Ammon's horn (tissue), 1 donor: ENCODE results near the gene PVALB.

Experiments
- DNase-seq: peaks from one replicate; pipeline ENCODE4 v3.0.0-alpha.2; 2016; ENCODE audit warnings: low spot score

Gene PVALB

DNA sequence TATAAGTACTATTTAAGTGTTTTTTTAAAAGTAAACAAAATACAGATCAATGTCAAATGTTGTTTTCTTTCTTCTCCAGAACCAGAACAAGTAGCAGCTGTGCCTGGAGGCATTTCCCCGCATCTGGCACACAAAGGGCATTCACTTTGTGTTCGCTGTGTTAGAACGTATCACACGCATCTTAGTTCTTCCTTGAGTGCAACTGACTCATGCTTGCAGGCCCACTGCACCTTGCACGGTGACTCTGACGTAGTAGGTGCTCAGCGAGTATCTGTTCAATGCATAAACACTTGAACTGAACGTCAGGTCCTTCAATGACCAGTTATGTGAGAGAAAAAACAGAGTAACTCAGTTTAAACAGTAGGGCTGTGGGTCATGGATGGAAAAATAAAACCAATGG is 44.4 kb downstream of the PVALB start:
- DNase-seq: no peak

DNA sequence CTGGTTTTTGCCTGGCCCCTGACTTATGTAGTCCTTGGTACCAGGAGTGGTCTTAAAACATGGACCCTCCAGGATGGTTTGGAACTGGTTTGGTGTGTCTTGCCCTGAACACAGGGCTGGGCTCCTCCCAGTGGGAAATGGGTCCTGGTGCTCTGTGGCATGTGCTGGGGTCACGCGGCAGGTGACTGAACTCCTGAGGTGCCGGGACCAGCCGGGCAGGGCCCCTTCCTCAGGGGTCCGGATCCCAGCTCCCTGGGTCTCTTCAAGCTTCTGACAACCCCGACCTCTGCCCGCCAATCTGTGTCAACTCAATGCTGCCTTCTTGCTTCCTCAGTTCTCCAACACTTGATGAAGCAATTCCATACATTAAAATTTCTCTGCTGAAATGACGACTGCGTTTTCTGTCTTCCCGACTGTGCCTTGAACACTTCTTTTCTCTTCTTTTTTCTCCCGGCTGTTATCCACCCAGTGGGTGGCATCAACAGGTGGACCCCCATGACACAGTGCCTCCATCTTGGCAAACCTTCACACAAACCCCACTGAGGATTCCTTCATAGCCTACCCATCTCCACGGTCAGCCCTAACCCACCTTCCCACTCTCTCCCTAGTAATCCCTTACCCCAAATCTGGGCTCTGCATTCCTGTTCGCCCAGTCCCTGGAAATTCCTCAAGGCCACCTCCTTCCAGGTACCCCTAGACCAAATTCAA is 45.3 kb downstream of the PVALB start:
- DNase-seq: no peak

DNA sequence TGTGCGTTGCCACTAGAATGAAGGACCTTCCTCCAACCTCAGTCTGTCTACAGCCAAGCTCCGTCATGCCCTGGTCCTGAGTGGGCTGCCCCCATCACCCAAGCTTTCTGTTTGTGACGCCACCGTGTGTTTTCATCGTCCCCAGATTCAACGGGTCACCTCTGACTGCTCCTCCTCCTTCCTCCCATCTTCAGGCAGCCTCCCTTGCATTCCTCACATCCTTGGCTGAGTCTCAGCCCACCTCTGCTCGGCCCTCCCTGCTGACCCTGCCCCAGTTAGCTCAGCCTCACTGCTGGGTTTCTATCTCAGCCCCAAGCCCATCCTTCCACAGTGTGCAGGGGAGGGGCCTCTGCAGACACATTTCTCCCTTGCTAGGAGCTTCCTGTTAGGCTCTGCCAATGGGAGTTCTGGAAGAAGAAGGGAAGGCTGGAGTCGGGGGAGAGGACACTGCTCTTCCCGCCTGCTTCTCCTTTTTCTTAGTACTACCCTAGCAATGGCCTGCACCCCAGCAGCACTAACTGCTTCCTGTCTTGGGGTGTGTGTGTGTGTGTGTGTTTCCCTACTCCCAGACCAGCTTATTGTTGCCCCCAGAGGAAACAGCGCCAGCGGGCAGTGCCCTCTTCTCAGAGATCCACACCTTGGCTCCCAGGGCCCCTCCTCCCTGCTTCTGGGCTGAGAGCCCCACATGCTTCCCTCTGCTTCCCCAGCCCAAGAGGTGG is 46.2 kb downstream of the PVALB start:
- DNase-seq: no peak

DNA sequence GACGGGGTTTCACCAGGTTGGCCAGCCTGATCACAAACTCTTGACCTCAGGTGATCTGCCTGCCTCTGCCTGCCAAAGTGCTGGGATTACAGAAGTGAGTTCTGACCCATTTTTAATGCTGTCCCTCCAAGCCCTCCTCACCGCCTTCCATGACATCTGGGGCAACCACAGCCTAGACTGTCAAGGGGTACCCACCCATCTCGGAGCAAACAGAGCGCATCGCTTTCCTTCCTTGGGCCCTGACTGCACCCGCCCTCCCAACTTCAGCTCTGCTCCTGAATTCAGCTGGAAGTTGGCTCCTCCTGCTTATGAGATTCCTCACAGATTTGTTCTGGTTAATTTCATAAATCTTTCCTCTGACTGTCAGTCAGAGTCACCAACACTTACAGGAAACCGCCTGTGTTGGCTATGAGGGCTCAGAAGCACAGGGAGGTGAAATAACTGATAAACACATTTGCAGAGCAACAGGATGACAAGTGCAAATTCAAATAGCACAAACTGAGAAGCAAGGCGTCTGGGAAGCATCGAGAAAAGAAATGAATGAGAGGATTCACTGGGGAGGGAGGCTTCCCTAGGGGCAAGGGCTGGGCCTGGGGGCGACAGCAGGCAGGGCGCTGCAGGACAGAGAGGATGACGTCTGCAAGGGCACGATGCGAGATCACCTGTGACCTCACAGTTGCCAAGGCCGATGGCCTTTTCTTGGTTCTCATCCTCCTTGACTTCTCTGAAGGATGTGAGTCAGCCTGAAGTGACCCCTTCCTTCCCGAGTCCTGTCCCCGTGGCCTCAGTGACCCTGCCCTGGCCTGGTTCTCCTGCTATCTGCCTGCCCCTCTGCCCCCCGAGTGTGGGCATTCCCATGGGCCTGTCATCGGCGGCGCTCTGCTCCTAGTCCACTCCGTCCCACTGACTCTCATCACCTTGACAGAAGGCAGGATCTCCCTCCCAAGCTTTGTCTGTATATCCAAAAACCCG is 47.0 kb downstream of the PVALB start:
- DNase-seq: no peak

DNA sequence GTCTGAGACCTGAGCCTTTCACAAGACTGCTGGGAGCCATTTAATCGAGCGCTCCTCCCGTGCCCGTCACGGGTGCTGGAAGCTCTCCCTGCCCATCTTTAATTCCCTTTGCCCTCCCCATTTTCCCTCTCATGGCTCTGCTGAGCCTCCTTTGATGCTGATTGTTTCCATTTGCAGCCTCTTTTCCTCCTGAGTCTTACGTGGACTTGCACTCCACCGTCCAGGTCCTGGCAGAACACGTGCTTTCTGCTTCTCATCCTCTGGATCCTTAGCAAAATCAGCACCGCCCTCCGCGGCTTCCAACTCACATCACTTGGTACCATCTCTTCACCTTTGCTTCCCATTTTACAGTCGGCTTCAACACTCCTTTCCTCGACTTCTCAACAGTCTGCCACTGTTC is 48.2 kb downstream of the PVALB start:
- DNase-seq: no peak

DNA sequence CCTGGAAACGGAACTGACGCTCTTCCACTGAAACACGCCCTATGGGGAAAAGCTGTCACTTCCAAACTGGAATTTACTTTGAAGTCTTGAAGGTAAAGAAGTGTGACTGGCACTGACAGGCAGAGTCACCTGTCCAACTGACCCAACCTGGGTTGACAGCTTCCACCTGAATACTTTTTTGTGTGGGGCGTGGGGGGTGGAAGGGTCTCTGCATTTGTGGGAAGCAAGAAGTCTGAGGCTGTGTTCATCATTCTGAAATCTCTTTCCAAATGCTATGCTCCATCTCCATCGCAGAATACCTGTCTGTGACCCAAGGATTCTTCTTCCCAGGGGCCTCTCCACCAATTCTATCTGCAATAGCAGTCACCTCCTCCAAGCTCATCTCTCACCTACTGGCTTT is 48.7 kb downstream of the PVALB start:
- DNase-seq: no peak

DNA sequence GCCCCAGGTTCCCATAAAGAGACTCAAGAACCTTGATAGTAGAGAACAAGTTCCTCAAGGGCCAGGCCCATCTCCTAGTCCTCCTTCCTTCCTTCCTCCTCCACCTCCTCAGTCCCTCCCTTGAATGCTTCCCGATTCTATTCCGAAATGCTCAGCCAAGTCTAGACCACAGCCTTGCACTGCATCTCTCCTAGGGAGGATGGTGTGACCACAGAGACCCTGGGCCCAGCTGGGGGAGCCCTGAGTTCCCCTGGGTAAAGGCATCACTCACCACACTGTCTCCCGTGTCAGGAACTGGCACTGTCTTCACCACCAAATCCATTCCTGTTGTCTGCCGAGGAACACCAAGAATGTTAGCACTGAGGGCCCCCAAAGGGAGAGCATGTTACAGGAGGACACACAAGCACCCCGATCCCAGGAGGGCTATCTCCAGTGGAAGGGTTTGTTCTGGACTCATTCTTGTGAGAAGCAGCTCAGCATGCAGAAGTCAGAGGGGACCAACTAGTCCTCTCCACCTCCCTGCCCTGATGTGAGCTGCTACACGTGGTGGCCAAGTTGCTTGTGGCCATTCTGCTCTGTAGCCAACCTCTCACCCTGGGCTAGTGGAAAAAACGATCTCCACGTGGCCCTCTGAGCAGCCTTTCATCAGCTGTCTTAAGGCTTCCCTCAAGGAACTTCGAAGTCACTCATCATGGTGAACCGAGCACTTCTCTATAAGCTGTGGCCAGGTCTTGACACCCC is 49.6 kb downstream of the PVALB start:
- DNase-seq: no peak

DNA sequence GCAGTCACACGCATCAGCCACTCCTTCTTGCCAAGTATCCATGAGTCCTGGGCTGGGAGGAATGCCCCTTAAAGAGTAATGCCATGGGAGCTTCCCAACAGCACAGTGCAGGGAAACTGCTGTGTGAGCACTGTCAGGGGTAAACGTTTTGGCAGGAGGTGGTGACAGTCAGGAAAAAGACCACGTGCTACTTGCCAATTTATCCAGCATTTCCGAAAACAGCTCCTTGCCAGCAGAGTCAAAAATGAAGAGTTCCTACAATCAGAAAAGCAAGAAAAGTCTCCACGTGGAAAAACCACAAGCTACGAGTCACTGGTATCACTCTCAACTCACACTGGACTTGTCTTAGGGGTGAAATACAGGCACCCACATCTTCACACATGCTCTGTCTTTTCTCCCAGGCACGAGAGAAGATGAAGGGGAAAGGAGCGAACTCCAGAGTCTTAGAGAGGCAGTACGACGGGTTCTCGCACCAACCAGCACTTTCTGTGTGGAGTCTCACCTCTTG is 50.8 kb downstream of the PVALB start:
- DNase-seq: no peak

DNA sequence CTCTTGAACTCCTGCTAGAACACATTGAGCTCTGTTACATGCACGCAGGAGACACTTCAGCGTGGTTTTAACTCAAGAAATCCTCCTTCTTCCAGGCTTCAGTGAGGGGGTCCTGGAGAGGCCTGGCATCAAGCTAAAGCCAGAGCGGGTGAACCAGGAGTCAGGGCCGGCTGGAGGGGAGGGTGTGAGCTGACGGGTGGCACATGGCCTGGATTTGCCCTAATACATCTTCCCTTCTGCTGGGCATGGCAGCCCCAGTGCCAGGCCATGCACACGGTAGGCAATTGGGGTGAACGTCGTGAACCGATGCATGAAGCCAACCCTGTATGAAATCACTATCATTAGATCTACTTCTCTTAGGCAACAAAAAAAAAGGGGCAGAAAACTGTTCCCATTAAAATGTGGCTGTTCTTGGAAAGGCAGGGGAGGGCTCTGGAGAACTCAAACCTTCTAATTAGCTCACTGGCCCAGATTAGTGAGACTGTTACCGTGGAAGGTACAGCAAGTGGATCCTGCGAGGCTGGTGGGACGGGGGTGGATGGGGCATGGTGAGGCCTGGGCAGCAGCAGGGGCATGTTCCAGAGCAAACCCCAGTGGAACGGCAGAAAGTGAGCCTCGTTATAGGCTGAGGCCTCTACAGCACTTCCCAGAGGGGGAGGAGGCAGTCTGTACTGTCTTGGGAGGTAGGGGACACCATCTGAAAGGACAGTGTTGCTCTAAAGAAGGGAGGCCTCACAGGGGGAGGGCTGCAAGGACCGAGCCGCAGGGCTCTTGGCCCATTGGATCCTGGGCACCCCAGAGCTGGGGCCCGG is 51.5 kb downstream of the PVALB start:
- no peak for DNase-seq

DNA sequence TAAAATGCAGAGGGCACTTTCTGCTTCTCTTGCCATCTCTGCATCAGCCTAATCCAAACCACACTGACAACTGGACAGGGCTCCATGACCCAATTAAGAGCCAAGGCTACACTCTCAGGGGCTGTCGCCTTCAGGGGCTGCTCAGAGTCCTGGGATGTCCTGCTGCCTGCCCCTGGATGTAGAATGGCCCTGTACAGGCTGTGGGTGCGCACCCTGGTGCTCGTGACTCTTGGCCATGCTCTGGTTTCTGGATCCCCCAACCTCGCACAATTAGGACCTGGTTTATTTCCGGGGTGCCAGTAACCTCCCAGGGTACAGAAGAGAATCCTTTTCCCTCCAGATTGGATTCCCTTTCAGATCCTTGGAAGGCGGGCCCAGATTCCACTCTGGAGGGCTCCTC is 52.2 kb downstream of the PVALB start:
- DNase-seq: no peak

DNA sequence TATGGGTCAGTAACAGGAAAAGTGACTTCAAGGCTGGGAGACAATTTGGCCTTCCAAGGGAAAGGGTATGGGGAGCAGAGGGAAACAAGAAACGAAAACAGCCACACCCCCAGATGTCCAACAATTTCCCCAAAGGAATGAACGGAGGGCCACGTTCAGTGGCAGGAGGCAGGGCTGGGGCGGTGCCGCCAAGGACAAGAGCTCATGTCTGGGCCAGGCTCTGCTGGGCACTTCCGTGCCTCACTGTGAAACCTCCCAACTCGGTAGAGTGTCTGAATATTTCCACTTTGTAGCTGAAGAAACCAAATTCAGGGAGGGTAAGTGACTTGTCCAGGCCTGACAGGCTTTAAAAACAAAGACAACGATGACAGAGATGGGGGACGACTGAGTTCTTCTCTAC is 52.8 kb downstream of the PVALB start:
- DNase-seq: no peak

DNA sequence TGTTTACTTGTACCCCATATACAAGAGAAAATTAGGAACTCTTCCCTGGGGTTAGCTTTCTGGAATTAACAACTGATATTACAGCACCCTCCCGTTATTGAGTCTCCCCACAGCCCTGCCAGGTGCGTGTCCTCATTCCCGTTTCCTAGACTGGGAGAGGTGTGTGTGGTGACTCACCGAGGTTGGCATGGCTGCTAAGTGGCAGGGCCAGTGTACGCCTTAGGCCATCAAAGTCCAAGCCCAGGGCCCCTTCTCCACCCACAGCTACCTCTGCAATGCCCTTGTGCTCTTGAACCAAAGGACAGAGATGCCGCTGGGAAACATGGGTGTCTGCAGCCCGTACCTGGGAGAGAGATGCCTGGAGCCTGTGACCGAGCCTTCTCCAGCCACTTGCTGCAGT is 53.3 kb downstream of the PVALB start:
- DNase-seq: no peak

DNA sequence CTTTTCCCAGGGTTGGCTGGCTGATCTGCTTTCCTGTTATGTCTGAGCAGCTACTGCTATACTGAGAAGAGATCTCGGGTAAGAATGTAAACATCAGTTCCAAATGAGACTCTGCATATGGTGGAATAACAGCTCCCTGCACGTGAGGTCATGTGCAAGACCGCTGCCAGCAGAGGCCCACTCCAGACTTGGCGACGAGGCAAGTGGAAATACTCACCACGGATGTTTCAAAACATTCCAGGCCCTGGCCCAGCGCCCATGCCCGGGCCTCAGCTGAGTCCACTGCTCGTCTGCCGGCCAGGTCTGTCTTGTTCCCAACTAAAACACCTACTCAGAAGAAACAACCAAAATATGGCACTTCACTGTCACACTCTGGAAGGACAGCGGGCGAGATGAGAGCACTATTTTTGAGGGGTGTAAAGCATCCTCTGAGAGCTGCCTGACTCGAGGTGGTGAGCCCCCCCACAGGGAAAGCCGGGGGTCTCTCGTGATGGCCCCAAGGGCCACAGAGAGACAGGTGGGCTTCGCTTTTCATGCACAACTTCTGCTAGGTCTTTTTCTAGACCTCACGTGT is 54.1 kb downstream of the PVALB start:
- no peak for DNase-seq

DNA sequence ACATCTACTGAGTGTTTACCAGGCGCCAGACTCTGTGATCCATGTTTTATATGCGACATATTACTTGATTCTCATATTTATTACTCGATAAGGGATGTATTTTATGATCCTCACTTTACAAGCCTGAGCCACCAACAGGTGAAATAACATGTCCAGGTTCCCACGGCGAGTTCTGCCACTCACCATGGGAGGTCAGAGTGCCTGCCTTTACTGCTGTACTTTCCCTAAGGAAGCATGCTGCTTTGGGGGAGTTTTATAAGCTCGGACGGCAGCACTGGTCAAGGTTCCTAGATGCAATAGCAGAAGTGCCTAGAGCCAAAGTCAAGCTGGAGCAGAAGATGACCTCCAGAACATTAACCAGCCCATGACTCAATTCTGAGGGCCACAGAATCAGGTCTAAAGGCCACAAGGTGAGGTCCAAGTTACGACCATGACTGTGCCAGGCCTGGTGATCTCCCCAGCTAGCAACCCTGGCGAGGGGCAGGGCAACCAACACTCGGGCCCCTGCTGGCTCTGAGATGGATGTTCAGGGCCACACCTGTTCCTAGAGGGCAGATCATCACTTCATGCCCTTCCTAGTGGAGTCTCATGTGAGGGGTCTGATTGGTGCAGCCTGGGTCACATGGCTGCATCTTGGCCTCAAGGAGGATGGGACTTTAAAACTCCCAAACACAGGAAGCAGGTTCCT is 55.1 kb downstream of the PVALB start:
- DNase-seq: no peak

DNA sequence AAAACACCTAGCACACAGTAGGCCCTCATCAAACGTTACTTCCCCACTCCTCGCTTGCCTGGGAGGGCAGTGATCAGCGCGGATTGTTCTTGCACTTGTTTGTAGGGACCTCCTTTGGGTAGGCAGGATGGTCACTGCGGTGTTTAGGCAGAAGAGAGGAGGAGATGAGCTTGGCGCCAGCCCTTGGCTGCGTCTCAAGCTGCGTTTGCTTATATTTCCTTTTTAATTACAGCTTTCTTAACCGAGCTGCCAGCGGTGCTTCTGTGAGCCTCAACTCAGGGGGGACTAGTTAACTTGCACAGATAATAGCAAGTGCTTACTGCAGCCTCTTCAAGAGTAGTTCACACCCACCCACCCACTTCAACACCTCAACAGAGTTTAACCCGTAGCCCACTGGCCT is 56.0 kb downstream of the PVALB start:
- no peak for DNase-seq

DNA sequence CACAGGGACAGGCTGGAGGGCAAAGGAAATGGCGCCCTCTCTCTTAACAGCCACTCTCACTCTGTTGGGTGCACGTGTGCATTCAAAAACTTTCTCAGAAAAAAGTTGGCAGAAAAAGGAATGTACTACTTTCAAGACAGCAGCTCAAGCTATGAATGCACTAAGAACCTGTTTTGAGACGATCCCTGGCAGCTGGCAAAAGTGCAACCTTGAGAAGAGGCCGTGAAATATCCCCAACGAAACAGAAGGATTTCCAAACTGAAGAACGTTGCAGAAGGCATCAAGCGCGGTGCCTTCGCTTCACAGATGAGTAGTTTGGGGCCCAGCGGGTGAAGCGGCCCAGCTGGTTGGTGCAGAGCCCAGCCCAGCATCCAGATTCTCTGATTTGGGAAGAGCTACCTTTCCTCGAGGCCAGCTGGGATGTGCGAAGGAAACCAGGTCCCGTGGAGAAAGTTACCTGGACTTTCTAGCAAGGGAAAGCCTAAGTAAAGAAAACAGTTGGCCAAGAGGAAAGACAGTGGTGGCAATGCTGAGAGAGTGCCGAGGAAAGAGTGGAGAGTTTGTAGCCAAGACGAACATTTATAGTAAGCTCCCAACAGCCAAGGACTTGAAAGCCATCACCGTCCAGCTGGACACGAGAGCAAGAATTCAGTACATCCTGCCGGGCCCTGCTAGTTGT is 57.2 kb downstream of the PVALB start:
- DNase-seq: no peak

DNA sequence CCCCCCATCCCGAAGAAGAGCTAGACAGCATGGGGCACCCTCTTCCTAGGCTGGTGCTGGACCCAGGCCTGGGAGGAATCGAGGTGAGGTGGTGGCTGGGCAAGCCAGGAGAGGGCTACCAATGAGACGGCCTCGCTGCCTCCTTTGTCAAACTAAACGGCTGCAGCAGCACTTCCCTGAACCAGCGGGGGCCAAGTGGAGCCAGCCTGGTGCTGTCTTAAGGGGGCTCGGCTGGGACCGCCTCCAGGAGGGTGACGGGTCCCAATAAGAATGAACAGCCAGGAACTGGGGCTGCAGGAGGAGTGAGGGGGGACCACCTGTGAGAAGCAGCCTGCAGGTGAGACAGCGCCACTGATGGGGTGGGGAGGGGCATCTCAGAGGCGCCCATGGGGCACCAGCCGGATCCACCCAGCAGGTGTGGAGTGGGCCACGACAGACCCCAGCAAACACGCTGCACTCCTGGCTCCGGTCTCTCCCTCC is 58.0 kb downstream of the PVALB start:
- DNase-seq: no peak

DNA sequence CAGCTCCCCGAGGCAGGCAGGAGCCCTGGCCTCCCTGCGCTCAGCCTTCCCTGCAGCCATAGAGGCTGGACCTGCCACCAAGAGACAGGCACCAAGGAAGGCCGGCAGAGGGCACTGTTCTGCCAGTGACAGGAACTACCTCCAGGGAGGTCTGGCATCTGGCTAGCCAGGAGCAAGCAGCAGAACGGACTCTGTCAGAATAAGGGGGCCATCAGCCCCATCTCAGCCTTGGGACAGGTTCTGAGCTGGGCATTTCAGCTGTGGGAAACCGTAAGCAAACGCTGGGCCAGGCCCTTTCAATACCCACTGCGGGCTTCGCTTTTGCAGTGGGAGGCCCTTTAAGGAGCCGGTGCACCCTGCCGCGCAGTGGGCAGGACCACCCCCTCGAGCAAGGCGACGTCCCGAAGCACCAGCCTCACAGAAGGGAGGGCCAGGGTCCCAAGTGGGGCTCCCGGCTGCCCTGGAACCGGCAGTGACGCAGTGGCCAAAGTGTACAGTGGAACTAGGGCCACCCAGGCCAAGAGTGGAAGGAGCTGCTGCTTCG is 59.1 kb downstream of the PVALB start:
- DNase-seq: peak; percentile 80
